Gastroesophageal sphincter (tissue), 3 donors: ENCODE results near the gene CMTM5.
"Not testable (repeated sequence)": the region's sequence is repeated elsewhere in the genome, so short reads cannot be mapped to it uniquely, and the experiment has no call there.

ENCODE experiments used
- POLR2A ChIP-seq, 2 donors: fragments of 450-650 bp; IDR thresholded peaks; one replicate each; pipeline ENCODE4 v1.6.1; 2017; ENCODE audit warnings: antibody characterized with exemption in 2 of 2, mild to moderate bottlenecking in 2 of 2, moderate library complexity in 1 of 2
- TF ChIP-seq, protein P1 (sequence below), 4 experiments: fragments of 200-600 bp in 2 of 4; fragments of 450-650 bp in 2 of 4; sonication (generic) in 1 of 4; IDR thresholded peaks; one replicate each; pipeline ENCODE4 v1.5.1; 2017 to 2019; ENCODE audit warnings: antibody characterized with exemption in 4 of 4, mild to moderate bottlenecking in 2 of 4, moderate library complexity in 2 of 4

DNA sequence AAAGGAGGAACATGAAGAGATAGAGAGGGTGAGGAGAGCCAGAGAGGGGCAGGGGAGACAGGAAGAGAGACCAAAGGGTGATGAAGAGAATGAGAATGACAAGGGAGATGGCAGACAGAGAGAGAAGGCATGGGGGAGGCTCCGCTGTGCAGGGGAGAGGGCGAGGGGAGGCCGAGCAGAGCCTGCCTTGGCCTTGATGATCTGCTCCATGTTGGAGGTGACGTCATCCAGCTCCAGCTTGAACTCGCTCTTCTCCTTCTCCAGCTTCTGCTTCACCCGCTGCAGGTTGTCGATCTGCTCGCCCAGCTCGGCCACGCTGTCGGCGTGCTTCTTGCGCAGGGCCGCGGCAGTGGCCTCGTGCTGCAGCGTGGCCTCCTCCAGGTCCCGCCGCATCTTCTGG is 13.0 kb downstream of the CMTM5 start:
- TF ChIP-seq, protein P1, sequence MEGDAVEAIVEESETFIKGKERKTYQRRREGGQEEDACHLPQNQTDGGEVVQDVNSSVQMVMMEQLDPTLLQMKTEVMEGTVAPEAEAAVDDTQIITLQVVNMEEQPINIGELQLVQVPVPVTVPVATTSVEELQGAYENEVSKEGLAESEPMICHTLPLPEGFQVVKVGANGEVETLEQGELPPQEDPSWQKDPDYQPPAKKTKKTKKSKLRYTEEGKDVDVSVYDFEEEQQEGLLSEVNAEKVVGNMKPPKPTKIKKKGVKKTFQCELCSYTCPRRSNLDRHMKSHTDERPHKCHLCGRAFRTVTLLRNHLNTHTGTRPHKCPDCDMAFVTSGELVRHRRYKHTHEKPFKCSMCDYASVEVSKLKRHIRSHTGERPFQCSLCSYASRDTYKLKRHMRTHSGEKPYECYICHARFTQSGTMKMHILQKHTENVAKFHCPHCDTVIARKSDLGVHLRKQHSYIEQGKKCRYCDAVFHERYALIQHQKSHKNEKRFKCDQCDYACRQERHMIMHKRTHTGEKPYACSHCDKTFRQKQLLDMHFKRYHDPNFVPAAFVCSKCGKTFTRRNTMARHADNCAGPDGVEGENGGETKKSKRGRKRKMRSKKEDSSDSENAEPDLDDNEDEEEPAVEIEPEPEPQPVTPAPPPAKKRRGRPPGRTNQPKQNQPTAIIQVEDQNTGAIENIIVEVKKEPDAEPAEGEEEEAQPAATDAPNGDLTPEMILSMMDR (IDR thresholded peaks at IDR 0.05) = not testable (repeated sequence)
- TF ChIP-seq POLR2A (IDR thresholded peaks at IDR 0.05) = not testable (repeated sequence)
